Upper lobe of left lung (tissue), 6 donors: ENCODE results near the gene MEF2A. TPM values are rescaled to one million over a fixed set of nuclear protein-coding genes. Genes with fewer than 3 reads are reported as not detected.
A peak's percentile ranks its signal among the peaks of the same experiment; 100 is the strongest.

Source experiments
- ATAC-seq, 2 donors: fragments of 200-7000 bp; cut with Tn5 transposase; one replicate each; pipeline ENCODE4 v1.9.1; 2022; ENCODE audit warnings: mild to moderate bottlenecking in 2 of 2, moderate library complexity in 2 of 2; ENCODE audit not compliant: low FRiP score in 2 of 2
- DNase-seq, 2 donors: peaks; one replicate each; pipeline ENCODE4 v3.0.0-alpha.2; 2019 to 2020
- H3K27ac ChIP-seq, 4 donors: fragments of 200-600 bp; sonication (generic); one replicate each; pipeline ENCODE4 v1.5.1; 2016 to 2019
- H3K27me3 ChIP-seq, 4 donors: fragments of 200-600 bp; sonication (generic); one replicate each; pipeline ENCODE4 v1.5.1; 2017 to 2019
- H3K36me3 ChIP-seq, 4 donors: fragments of 200-600 bp; sonication (generic); one replicate each; pipeline ENCODE4 v1.5.1; 2016 to 2019
- H3K4me1 ChIP-seq, 4 donors: fragments of 200-600 bp; sonication (generic); one replicate each; pipeline ENCODE4 v1.5.1; 2018 to 2019
- H3K4me3 ChIP-seq, 4 donors: fragments of 200-600 bp; sonication (generic); one replicate each; pipeline ENCODE4 v1.5.1; 2017 to 2019; ENCODE audit warnings: mild to moderate bottlenecking in 2 of 4, moderate library complexity in 1 of 4
- H3K9me3 ChIP-seq, 4 donors: fragments of 200-600 bp; sonication (generic); one replicate each; pipeline ENCODE4 v1.5.1; 2018 to 2019
- EP300 ChIP-seq, 4 donors: sonication (generic); formaldehyde crosslinking; IDR thresholded peaks; one replicate each; pipeline ENCODE4 v1.5.1; 2017; ENCODE audit warnings: antibody characterized with exemption in 4 of 4, control low read depth in 2 of 4
- POLR2A ChIP-seq, 4 donors: fragments of 450-650 bp; IDR thresholded peaks; one replicate each; pipeline ENCODE4 v1.5.1; 2016 to 2017; ENCODE audit warnings: antibody characterized with exemption in 4 of 4, mild to moderate bottlenecking in 2 of 4
- POLR2AphosphoS5 ChIP-seq, 2 donors: sonication (generic); formaldehyde crosslinking; IDR thresholded peaks; one replicate each; pipeline ENCODE4 v1.5.1; 2017; ENCODE audit warnings: antibody characterized with exemption in 2 of 2
- WGBS, 2 donors: methylation state at CpG; one replicate each; pipeline ENCODE4 v1.1.5; 2017 to 2018; 5-methylcytosine and 5-hydroxymethylcytosine counted together
- total RNA-seq, 6 donors: library from RNA; depleted of rRNA in 4 of 6; stranded (reverse); fragments of >200 nt in 4 of 6; gene quantifications; one replicate each; pipeline versions ENCODE4 v1.1.0 to v1.2.1, GENCODE V29; 2016 to 2021
- TF ChIP-seq, protein P1 (sequence below), 6 experiments: fragments of 450-650 bp in 4 of 6; fragments of 200-600 bp in 2 of 6; sonication (generic) in 2 of 6; IDR thresholded peaks; one replicate each; pipeline ENCODE4 v1.5.1; 2016 to 2019; ENCODE audit warnings: antibody characterized with exemption in 6 of 6
- donor health status: DM: no; HTN: no; CAD: no; lungs with moderate emphysema.
- donor health status: DM: no; HTN: yes; CAD: no; lungs with severe emphysema.

The MEF2A gene
- total RNA-seq, 6 donors from 2014 or later, result 54.9 to 89.1 (median 75.2) TPM

DNA sequence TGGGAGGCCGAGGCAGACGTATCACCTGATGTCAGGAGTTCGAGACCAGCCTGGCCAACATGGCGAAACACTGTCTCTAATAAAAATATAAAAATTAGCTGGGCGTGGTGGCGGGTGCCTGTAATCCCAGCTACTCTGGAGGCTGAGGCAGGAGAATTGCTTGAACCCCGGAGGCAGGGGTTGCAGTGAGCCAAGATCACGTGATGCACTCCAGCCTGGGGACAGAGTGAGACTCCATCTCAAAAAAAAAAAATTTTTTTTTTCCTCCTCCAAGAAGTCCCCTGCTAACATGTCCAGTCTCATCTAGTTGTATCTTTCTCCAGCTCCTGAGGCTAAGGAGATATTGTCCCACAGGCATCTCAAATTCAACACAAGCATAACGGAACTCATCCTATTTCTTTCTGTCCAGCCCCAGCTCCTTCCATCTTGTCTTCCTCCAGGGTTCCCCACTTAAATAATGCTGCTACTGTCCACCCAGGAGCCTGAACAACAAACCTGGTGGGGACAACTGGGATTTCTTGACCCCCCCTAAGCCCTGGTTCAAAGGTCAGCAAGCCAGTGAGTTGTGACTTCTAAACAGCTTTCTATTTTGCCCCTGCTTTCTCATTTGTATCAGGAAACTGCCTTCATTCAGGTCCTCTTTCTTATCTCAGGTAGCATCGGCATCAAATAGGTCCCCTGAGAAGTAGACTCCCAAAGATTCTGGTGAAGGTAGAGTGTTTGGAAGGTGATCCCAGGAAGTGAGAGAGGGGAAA lies 4.1 kb upstream of the MEF2A start:
- DNase-seq, result no peak
- TF ChIP-seq POLR2AphosphoS5 (IDR thresholded peaks at IDR 0.05) (no peak), EP300 (IDR thresholded peaks at IDR 0.05) (no peak), POLR2A (IDR thresholded peaks at IDR 0.05) (no peak)
- TF ChIP-seq, protein P1, sequence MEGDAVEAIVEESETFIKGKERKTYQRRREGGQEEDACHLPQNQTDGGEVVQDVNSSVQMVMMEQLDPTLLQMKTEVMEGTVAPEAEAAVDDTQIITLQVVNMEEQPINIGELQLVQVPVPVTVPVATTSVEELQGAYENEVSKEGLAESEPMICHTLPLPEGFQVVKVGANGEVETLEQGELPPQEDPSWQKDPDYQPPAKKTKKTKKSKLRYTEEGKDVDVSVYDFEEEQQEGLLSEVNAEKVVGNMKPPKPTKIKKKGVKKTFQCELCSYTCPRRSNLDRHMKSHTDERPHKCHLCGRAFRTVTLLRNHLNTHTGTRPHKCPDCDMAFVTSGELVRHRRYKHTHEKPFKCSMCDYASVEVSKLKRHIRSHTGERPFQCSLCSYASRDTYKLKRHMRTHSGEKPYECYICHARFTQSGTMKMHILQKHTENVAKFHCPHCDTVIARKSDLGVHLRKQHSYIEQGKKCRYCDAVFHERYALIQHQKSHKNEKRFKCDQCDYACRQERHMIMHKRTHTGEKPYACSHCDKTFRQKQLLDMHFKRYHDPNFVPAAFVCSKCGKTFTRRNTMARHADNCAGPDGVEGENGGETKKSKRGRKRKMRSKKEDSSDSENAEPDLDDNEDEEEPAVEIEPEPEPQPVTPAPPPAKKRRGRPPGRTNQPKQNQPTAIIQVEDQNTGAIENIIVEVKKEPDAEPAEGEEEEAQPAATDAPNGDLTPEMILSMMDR (IDR thresholded peaks at IDR 0.05), result no peak
- Histone ChIP-seq H3K9me3 (no peaks in the 10 kb centered on the region), H3K4me3 (no peak overlapping the region), H3K36me3 (no peaks in the 10 kb centered on the region), H3K27ac (no peak overlapping the region), H3K4me1 (peaks cover 11 to 17% (median 16%) of the 10 kb centered on the region in 4 donors), H3K27me3 (no peaks in the 10 kb centered on the region)
- 94 to 95% methylated on average over 10 of the region's 10 CpGs for WGBS, 2 donors
- no peak for ATAC-seq

DNA sequence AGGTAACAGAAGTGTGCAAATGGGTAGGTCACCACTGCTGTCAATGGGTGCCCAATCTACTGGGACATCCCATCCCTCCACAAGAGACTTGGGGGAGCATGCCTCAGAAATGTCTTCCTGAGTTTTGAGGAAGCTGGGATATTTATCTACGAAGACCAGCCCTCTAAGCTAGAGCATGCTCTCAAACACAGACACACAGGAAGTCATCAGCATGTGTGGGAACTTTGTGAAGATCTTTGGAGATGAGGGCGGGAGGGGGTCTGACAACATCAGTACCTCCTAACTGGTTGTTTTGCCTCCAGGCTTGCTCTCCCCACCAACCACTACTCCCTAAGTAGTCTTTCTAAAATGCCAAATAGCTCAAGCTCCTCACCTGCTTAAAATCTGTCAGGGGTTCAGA lies 3.5 kb upstream of the MEF2A start:
- Histone ChIP-seq H3K27me3 (no peaks in the 10 kb centered on the region), H3K4me1 (peaks cover 11 to 17% (median 16%) of the 10 kb centered on the region in 4 donors), H3K27ac (no peak overlapping the region), H3K36me3 (no peaks in the 10 kb centered on the region), H3K4me3 (no peak overlapping the region), H3K9me3 (no peaks in the 10 kb centered on the region)
- ATAC-seq (no peak), DNase-seq (no peak)
- TF ChIP-seq, protein P1 (IDR thresholded peaks at IDR 0.05), result no peak
- TF ChIP-seq EP300 (IDR thresholded peaks at IDR 0.05) (no peak), POLR2AphosphoS5 (IDR thresholded peaks at IDR 0.05) (no peak), POLR2A (IDR thresholded peaks at IDR 0.05) (no peak)
- 58 to 62% methylated on average over 2 of the region's 2 CpGs for WGBS, 2 donors

DNA sequence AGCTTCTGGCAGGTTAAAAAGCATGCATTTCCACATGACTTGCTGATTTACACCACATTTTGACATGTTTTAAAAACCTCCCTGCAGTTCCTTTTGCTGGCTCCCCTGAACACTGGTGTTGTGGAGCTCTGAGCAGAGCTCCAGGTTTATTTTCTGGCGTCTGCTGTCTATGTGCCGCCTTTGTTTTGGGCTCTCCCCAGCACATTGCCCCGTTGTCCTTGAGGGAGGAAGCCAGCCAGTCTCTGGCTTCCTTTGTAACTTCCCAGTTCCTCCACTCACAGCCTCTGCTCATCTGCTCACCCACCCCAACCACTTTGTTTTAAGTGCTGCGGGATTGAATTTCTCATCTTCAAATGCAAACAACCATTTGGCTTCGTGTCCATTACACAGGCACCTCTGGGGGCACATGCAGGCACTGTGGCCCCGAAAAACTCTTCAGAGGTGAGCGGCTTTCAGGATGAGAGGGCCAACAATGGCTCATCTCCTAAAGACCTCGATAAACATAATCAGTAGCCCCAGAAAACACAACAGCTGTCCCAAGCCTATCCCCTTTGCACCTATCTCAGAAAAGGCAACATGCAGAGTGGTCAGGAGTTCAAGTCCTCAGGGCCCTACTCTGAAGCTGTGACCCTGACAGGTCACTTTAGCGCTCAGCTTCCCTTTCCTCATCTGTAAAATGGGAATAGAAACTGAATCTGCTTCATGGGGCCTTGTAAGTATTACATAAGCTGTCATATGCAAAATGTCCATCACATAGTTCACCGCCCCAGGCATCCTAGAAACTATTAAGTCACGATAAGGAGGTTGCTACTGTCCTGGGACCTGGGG lies 1.3 kb upstream of the MEF2A start:
- Histone ChIP-seq H3K36me3 (no peaks in the 10 kb centered on the region), H3K4me1 (peaks cover 19 to 33% (median 28%) of the 10 kb centered on the region in 4 donors), H3K27me3 (no peaks in the 10 kb centered on the region), H3K4me3 (peak overlapping the region in 3 of 4 donors; percentile 63 to 87 (median 72)), H3K27ac (peak overlapping the region; percentile 95 to 100 (median 99)), H3K9me3 (no peaks in the 10 kb centered on the region)
- 33 to 35% methylated on average over 11 of the region's 11 CpGs for WGBS, 2 donors
- ATAC-seq, result peak in 1 of 2 donors; percentile 21
- TF ChIP-seq POLR2AphosphoS5 (IDR thresholded peaks at IDR 0.05) (no peak), POLR2A (IDR thresholded peaks at IDR 0.05) (no peak), EP300 (IDR thresholded peaks at IDR 0.05) (no peak)
- peak in 1 of 2 donors; percentile 27 for DNase-seq

DNA sequence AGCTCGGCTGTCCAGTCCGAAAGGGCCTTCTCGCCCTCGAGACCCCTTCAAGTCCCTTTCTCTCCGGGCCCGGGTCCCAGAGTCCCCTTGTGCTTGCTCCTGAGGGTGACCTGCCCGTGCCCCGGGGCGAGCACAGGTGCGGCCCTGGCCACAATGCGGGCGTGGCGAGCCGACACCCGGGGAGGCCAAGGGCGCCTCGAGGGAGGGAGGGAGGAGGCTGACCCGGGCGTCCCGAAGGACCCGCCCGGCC lies 810 bp upstream of the MEF2A start:
- no peak for DNase-seq
- WGBS, 2 donors, result 5% methylated on average over 6 of the region's 22 CpGs; no CpG with 5 or more reads in 1 of the 2 donors
- Histone ChIP-seq H3K4me3 (peak overlapping the region in 3 of 4 donors; percentile 63 to 87 (median 72)), H3K4me1 (peaks cover 19 to 33% (median 28%) of the 10 kb centered on the region in 4 donors), H3K27ac (peak overlapping the region; percentile 95 to 100 (median 99)), H3K27me3 (no peaks in the 10 kb centered on the region), H3K9me3 (no peaks in the 10 kb centered on the region), H3K36me3 (no peaks in the 10 kb centered on the region)
- peak in 1 of 2 donors; percentile 89 for ATAC-seq
- no peak for TF ChIP-seq EP300 (IDR thresholded peaks at IDR 0.05)
- no peak for TF ChIP-seq POLR2A (IDR thresholded peaks at IDR 0.05)
- TF ChIP-seq POLR2AphosphoS5 (IDR thresholded peaks at IDR 0.05), result peak in 1 of 2 donors; percentile 29
- TF ChIP-seq, protein P1 (IDR thresholded peaks at IDR 0.05), result no peak
